ENCODE results near the gene WNT5B.
A peak's percentile ranks its signal among the peaks of the same experiment; 100 is the strongest.

WNT5B gene

GRCh38 chr12:1630827-1631591 lies 2.0 kb downstream of the WNT5B start:
- DNase-seq: peak in 1 of 3 donors; percentile 37

GRCh38 chr12:1632702-1633101 lies 3.7 kb downstream of the WNT5B start:
- no peak for DNase-seq

DNA sequence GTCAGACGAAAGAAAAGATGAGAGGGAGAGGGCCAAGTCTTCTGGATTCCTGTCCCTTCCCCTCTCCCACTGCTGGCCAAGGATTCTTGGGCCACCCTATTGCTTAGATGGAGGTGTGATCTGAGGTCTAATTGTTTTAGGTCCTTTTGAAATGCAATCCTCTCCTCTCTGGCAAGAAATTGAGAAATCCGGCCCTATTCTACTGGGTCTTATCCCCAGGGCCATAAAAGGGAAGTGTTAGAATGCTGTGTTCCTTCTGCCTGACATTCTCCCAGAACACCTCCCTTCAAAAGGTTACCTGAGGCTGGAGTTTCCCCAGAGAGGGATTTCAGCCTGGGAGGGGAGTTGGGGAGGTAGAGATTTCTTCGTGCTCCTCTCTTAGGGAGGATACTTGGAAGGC lies 4.4 kb downstream of the WNT5B start:
- DNase-seq: peak in 1 of 3 donors; percentile 40

DNA sequence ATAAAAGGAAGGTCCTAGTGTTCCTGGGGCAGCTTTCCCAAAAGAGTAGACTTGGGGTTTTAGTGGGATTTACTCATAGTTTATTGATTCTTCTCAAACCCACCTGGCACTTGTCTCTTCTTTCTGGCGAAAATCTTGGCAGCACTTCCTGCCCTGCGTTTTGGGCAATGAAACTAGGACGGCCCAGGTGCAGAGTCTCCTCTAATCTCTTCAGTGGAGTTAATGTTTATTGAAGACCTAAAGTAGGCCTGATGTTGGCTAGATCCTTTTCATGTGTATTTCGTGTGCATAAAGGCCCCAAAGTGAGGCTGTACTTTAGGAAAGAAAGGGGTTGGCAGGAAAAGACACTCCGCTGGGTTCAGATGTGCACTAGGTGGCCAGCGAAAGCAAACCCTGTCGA lies 5.1 kb downstream of the WNT5B start:
- DNase-seq: no peak

GRCh38 chr12:1634590-1635191 lies 5.7 kb downstream of the WNT5B start:
- peak; percentile 82 to 91 (median 88) for DNase-seq

- peak; percentile 78 to 93 (median 89) for DNase-seq
These were observed 6.5 kb downstream of the WNT5B start for GRCh38 chr12:1635301-1636095.

DNA sequence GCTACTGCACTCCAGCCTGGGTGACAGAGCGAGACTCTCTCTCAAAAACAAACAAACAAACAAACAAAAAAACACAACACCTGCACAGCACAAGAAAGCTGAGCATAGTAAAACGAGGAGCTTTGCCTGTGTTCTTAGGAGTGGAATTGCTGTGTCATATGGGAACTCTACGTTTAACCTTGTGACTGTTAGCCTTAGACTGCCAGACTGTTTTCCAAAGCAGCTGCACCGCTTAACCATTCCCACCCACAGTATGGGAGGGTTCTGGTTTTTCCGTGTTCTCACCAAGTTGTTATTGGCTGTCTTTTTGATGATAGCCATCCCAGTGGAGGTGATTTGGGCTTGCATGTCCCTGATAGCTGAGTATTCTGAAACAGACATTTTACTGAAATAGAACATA lies 9.2 kb downstream of the WNT5B start:
- DNase-seq: peak; percentile 66 to 70 (median 70)

GRCh38 chr12:1639538-1639937 lies 10.5 kb downstream of the WNT5B start:
- DNase-seq: no peak

GRCh38 chr12:1640328-1641234 lies 11.6 kb downstream of the WNT5B start:
- no peak for DNase-seq

GRCh38 chr12:1642513-1642912 lies 13.5 kb downstream of the WNT5B start:
- no peak for DNase-seq

DNA sequence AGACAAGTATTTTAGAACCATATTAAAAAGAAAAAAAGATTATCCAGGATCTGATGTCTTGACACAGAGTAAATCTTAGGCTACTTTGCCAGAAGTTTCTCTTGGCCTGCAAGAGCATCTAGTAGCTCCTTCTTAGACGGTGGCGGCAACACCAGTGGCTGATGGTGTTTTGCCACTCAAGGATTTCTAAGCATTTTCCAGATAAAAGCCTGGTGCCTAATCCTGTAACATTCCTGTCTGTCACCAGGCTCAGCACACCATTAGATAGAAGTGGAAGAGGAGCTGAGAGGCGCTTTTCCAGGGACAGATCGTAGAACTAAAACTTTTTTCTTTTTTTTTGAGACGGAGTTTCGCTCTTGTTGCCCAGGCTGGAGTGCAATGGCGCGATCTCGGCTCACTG lies 14.0 kb downstream of the WNT5B start:
- no peak for DNase-seq

GRCh38 chr12:1643905-1644533 lies 15.0 kb downstream of the WNT5B start:
- DNase-seq: no peak

DNA sequence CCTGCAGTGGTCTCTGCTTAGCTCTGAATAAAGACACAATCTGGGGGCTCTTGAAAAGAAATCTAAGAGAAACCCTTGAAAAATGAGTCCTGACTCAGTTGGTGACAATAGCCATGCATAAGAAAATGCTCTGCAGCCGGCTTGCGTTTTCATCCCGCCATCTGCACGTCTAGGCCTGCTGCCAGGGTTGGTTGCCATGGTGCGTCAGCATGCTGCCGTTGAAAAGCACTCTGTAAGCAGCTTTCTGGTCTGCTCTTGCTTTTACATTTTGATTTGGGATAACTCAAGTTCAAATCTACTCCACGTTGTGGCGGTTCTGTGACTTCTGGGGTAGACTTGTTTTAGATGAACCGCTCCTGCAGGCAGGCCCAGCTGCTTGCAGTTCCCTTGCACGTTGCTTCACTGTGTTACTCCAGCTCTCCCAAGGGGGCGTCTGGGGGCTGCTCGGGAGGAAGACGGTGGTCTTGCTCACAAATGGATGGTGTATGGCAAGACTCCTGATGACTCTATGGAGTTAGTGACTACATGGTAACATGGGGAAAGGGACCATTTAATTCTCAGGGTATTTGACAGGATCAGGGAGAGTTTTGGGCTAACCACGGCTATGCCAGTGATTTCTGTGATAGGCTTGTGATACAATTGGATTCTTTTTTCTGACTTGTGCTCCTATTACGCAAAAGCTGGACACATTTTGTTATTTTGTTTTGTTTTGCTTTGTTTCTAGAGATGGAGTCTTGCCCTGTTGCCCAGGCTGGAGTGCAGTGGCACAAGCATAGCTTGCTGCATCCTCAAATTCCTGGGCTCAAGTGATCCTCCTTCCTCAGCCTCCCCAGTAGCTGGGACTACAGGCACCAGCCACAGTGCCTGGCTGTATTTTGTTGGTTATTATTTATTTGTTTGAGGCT lies 15.8 kb downstream of the WNT5B start:
- no peak for DNase-seq

DNA sequence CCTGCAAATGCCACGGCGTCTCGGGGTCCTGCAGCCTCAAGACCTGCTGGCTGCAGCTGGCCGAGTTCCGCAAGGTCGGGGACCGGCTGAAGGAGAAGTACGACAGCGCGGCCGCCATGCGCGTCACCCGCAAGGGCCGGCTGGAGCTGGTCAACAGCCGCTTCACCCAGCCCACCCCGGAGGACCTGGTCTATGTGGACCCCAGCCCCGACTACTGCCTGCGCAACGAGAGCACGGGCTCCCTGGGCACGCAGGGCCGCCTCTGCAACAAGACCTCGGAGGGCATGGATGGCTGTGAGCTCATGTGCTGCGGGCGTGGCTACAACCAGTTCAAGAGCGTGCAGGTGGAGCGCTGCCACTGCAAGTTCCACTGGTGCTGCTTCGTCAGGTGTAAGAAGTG lies 16.8 kb downstream of the WNT5B start:
- DNase-seq: no peak

GRCh38 chr12:1646569-1647284 lies 17.7 kb downstream of the WNT5B start:
- peak; percentile 54 to 79 (median 73) for DNase-seq

DNA sequence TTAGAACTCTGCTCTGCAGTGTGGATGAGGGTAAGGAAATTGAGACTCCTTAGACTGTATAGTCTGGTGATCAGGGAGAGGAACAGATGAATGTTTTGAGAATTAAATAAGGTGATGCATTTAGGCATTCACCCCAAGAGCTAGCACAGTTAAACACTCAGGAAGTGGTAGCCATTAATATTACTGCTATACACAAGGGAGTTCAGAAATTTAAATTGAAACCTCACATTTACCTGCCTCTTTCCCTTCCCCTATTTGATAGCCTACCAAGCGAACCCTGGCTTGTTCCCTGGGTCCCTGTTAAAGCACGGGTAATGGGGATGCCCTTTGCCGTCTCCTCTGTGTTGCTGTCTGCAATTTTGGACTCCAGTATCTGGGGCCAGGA lies 18.2 kb downstream of the WNT5B start:
- DNase-seq: no peak

DNA sequence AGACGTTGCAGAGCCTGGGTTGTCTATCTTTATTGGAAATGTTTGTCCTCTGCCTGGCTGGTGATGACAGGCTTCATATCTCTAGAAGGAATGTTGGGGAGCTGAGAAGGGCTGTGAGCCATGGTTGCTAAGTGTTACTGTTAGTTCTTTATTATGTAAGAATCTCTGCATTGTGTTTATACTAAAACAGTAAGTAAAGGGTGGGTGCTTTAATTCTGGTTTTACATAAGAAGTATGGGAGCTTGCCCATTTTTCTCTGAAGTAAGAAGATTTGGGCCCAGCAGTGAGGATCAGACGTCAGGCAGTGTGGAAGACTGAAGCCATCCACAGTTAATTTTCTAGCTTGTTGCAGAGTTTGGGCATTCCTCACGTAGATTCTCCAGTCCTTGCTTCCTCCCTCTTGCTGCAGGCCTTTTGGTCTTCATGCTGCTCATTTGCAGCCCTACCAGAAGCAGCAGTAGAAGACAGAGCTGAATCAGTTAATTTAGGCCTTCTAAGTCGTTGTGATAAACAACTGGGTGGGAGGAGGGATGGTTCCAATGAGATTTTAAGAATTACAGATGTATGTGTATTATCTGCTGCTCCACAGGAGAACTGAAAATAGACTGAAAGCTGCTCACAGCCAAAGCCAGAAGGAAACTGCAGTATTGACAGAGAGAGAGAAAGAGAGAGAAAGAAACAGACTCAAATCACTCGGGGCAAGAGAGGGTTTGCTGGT lies 21.4 kb downstream of the WNT5B start:
- DNase-seq: no peak

DNA sequence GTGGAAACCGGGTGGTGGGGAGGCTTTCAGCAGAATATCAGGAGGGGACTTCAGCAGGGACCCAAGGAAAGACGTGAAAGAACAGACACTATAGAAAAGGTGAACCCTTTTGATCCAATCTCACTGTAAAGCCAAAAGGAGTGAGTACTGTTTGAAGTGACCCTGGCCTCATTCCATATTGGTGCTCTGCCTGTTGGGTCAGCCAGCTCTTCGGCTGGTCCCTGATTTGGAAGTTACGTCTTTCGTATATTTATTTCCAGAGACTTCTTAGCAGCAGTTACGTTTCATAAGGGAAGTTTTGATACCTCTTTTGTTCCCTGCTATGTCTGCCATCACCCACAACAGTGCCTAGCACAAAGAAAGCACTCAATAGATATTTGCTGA lies 21.9 kb downstream of the WNT5B start:
- DNase-seq: no peak

GRCh38 chr12:1651946-1652345 lies 22.9 kb downstream of the WNT5B start:
- no peak for DNase-seq
